CD14-positive monocyte (primary cell): Measurements from ENCODE around the gene SLIT3. TPM values are rescaled to one million over a fixed set of nuclear protein-coding genes. Genes with fewer than 3 reads are reported as not detected.

Experiments
- DNase-seq, 3 donors: peaks; one replicate each; pipeline ENCODE4 v3.0.0-alpha.2; 2011 to 2022
- H2AFZ ChIP-seq: 2 replicates; pipeline ENCODE4 v1.6.0; 2012; ENCODE audit warnings: mild to moderate bottlenecking, low read depth, low read length, inconsistent platforms; ENCODE audit not compliant: insufficient read depth, poor library complexity, severe bottlenecking
- H3K27ac ChIP-seq, 2 donors: 1 replicate in 1 of 2; 2 replicates in 1 of 2; pipeline ENCODE4 v1.5.1; 2012 to 2013; ENCODE audit warnings: low read length in 2 of 2, control low read depth in 1 of 2, inconsistent platforms in 1 of 2, low read depth in 1 of 2, mild to moderate bottlenecking in 1 of 2
- H3K27me3 ChIP-seq, 2 donors: one replicate each; pipeline versions ENCODE4 v1.6.0 to v1.6.1; 2011 to 2013; ENCODE audit warnings: low read length in 2 of 2; ENCODE audit not compliant: control insufficient read depth in 2 of 2, insufficient read depth in 2 of 2
- H3K36me3 ChIP-seq, 2 donors: replicated peaks in 1 of 2; 1 replicate in 1 of 2; 2 replicates in 1 of 2; pipeline versions ENCODE4 v1.5.1 to v1.6.1; 2012 to 2013; ENCODE audit warnings: low read length in 2 of 2, control low read depth in 1 of 2, inconsistent platforms in 1 of 2, mild to moderate bottlenecking in 1 of 2; ENCODE audit not compliant: insufficient read depth in 2 of 2, control insufficient read depth in 1 of 2
- H3K4me1 ChIP-seq, 2 donors: 1 replicate in 1 of 2; 2 replicates in 1 of 2; pipeline versions ENCODE4 v1.5.1 to v1.6.1; 2012 to 2013; ENCODE audit warnings: low read length in 2 of 2, control low read depth in 1 of 2, inconsistent platforms in 1 of 2, mild to moderate bottlenecking in 1 of 2, moderate library complexity in 1 of 2; ENCODE audit not compliant: insufficient read depth in 2 of 2, control insufficient read depth in 1 of 2
- H3K4me2 ChIP-seq: replicated peaks from 2 replicates; pipeline ENCODE3; 2012; ENCODE audit warnings: low read length, moderate library complexity, mild to moderate bottlenecking; ENCODE audit not compliant: poor library complexity, severe bottlenecking; ENCODE audit errors: extremely low read depth
- H3K4me3 ChIP-seq, 3 experiments: fragments of 200-600 bp in 1 of 3; sonication (generic) in 1 of 3; replicated peaks in 1 of 3; 1 replicate in 2 of 3; 2 replicates in 1 of 3; pipeline ENCODE4 v1.5.1; 2011 to 2013; ENCODE audit warnings: low read length in 3 of 3, mild to moderate bottlenecking in 3 of 3, control low read depth in 2 of 3, low read depth in 2 of 3, inconsistent platforms in 1 of 3, moderate library complexity in 1 of 3
- H3K79me2 ChIP-seq: 2 replicates; pipeline ENCODE4 v1.6.0; 2012; ENCODE audit warnings: mild to moderate bottlenecking, control low read depth, inconsistent platforms, low read length, moderate library complexity; ENCODE audit not compliant: insufficient read depth
- H3K9ac ChIP-seq: 2 replicates; pipeline ENCODE4 v1.6.0; 2017; ENCODE audit warnings: low read length, mild to moderate bottlenecking; ENCODE audit not compliant: insufficient read depth, poor library complexity, severe bottlenecking
- H3K9me3 ChIP-seq, 2 donors: replicated peaks in 1 of 2; 1 replicate in 1 of 2; 2 replicates in 1 of 2; pipeline versions ENCODE4 v1.5.1 to v1.6.1; 2012 to 2013; ENCODE audit warnings: low read length in 2 of 2, control low read depth in 1 of 2; ENCODE audit not compliant: control insufficient read depth in 1 of 2, insufficient read depth in 1 of 2
- H4K20me1 ChIP-seq: 2 replicates; pipeline ENCODE4 v1.6.0; 2012; ENCODE audit warnings: mild to moderate bottlenecking, low read length, control low read depth, moderate library complexity; ENCODE audit not compliant: insufficient read depth
- H3K27ac Mint-ChIP-seq, 7 donors: one replicate each; pipeline ENCODE4 v1.8.0; 2020; ENCODE audit warnings: mild to moderate bottlenecking in 7 of 7, mixed read lengths in 7 of 7, moderate library complexity in 6 of 7, inconsistent platforms in 2 of 7
- H3K27me3 Mint-ChIP-seq, 3 donors: one replicate each; pipeline ENCODE4 v1.8.0; 2021 to 2022; ENCODE audit warnings: low read depth in 3 of 3, mild to moderate bottlenecking in 3 of 3, mixed read lengths in 3 of 3, moderate library complexity in 3 of 3, inconsistent platforms in 1 of 3
- H3K36me3 Mint-ChIP-seq, 2 donors: one replicate each; pipeline ENCODE4 v1.8.0; 2020; ENCODE audit warnings: mixed read lengths in 2 of 2, inconsistent platforms in 1 of 2, mild to moderate bottlenecking in 1 of 2
- H3K4me1 Mint-ChIP-seq: one replicate; pipeline ENCODE4 v1.8.0; 2020; ENCODE audit warnings: mild to moderate bottlenecking, mixed read lengths
- H3K4me3 Mint-ChIP-seq, 2 donors: one replicate each; pipeline ENCODE4 v1.8.0; 2020; ENCODE audit warnings: mild to moderate bottlenecking in 2 of 2, mixed read lengths in 2 of 2, moderate library complexity in 1 of 2
- H3K9me3 Mint-ChIP-seq, 7 donors: one replicate each; pipeline ENCODE4 v1.8.0; 2020 to 2022; ENCODE audit warnings: mixed read lengths in 7 of 7, mild to moderate bottlenecking in 6 of 7, moderate library complexity in 6 of 7, inconsistent platforms in 2 of 7
- WGBS: methylation state at CpG from one replicate; pipeline ENCODE4 v1.1.5; 2013; ENCODE audit warnings: missing lambda C conversion rate; ENCODE audit not compliant: insufficient coverage; 5-methylcytosine and 5-hydroxymethylcytosine counted together
- intact Hi-C, 2 donors: fragments of 100-400 bp; cut with micrococcal nuclease; formaldehyde crosslinking; loops; one replicate each; pipeline versions ENCODE4 v1.15.0 to v1.15.1; 2023
- polyA plus RNA-seq, 3 donors: library from polyadenylated mRNA; depleted of rRNA in 1 of 3; unstranded in 2 of 3; stranded (reverse) in 1 of 3; fragments of 300-500 nt in 2 of 3; fragments of >200 nt in 1 of 3; fragmentation: Illumina TruSeq in 2 of 3; gene quantifications; 1 replicate in 2 of 3; 2 replicates in 1 of 3; pipeline ENCODE4 v1.2.3, GENCODE V29; 2012 to 2021
- TF ChIP-seq, protein P1 (sequence below): fragments of 200-600 bp; IDR thresholded peaks from one replicate; pipeline ENCODE4 v1.8.0; 2022; ENCODE audit warnings: antibody characterized with exemption, mild to moderate bottlenecking

SLIT3 gene
- polyA plus RNA-seq, 3 donors, result not detected

DNA sequence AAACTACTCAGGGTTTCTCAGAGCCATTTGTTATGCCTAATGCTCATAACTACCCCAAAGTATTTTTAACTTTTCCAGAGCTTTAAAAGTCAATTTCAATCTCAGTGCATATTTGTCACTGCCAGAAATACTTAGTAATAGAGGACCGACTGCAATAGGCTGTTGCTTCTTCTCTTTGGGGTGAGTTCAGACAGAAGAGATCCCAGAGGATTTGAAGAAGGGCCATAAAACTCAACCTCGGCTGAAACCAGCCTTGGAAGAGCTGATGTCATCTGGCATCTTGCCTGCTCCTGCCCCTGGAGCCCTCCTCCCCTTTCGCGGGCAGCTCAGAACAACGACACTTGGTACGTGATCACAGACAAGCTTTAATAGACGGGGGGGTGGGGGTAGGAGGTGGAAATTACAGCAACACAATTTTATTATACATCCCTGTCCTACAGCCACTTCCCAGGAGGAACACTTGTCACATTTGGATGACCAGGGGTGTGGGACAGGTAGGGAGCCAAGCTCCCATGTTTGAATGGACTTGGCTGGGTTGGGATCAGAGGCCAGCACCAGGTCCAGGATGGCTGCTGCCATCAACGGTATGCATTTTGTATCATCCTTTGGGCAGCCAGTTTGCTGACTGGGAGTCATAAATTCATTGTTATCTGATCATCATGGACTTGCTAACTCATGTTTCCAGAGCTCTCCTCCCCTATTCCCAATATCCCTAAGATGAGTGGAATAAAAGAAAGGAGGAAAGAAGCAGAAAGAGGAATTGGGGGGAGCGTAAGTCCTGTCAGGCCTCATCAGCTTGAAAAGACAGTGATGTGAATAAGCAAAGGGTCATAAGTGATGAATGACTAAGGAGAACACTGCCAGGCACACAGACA lies 535.2 kb downstream of the SLIT3 start:
- peaks cover 3 to 11% (median 6%) of the 10 kb centered on the region in 7 donors for H3K9me3 Mint-ChIP-seq
- H3K36me3 Mint-ChIP-seq, result no peaks in the 10 kb centered on the region
- Histone ChIP-seq H4K20me1 (no peaks in the 10 kb centered on the region), H3K27me3 (no peaks in the 10 kb centered on the region), H3K9me3 (peaks cover 0 to 7% of the 10 kb centered on the region in 2 donors), H3K27ac (no peak overlapping the region), H3K4me3 (no peak overlapping the region), H3K36me3 (no peaks in the 10 kb centered on the region), H3K4me2 (no peak overlapping the region), H3K9ac (no peak overlapping the region), H3K4me1 (no peaks in the 10 kb centered on the region), H3K79me2 (no peaks in the 10 kb centered on the region), H2AFZ (no peak overlapping the region)
- H3K27ac Mint-ChIP-seq, result no peak overlapping the region
- H3K4me3 Mint-ChIP-seq, result no peak overlapping the region
- H3K4me1 Mint-ChIP-seq, result no peaks in the 10 kb centered on the region
- H3K27me3 Mint-ChIP-seq, result peaks cover 0 to 4% (median 0%) of the 10 kb centered on the region in 3 donors
- WGBS, result 48% methylated on average over 2 of the region's 9 CpGs
- intact Hi-C loops, result no loop called here
- DNase-seq, result no peak
- TF ChIP-seq, protein P1, sequence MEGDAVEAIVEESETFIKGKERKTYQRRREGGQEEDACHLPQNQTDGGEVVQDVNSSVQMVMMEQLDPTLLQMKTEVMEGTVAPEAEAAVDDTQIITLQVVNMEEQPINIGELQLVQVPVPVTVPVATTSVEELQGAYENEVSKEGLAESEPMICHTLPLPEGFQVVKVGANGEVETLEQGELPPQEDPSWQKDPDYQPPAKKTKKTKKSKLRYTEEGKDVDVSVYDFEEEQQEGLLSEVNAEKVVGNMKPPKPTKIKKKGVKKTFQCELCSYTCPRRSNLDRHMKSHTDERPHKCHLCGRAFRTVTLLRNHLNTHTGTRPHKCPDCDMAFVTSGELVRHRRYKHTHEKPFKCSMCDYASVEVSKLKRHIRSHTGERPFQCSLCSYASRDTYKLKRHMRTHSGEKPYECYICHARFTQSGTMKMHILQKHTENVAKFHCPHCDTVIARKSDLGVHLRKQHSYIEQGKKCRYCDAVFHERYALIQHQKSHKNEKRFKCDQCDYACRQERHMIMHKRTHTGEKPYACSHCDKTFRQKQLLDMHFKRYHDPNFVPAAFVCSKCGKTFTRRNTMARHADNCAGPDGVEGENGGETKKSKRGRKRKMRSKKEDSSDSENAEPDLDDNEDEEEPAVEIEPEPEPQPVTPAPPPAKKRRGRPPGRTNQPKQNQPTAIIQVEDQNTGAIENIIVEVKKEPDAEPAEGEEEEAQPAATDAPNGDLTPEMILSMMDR, result no peak

DNA sequence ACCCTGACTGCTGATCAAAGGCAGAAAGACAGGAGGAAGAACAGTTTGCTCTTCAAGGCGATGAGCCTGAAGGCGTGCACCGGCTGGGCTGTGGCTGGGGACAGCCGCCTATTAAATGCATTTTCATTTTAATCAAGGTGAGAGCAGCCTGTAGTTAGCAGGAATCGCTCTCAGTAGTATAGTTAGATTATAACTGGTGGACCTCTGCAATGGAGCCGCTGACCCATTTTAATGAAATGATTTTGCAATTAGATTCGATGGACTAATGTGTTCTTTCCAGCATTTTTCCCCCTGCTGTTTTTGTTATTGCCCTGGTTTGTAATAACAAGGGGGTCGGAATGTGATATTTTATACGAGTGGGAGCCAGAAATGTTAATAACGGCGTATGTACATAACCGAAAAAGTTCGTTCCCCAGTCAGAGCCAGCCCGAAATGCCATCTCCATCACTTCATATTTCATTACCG lies 535.8 kb downstream of the SLIT3 start:
- WGBS, result 93% methylated on average over 9 of the region's 15 CpGs
- TF ChIP-seq, protein P1, result no peak
- H3K9me3 ChIP-seq, result peaks cover 0 to 7% of the 10 kb centered on the region in 2 donors
- H3K79me2 ChIP-seq, result no peaks in the 10 kb centered on the region
- Mint-ChIP-seq H3K27ac (no peak overlapping the region), H3K4me3 (no peak overlapping the region), H3K27me3 (peaks cover 0 to 4% (median 0%) of the 10 kb centered on the region in 3 donors), H3K36me3 (no peaks in the 10 kb centered on the region), H3K9me3 (peaks cover 3 to 12% (median 6%) of the 10 kb centered on the region in 7 donors), H3K4me1 (no peaks in the 10 kb centered on the region)
- H3K9ac ChIP-seq, result no peak overlapping the region
- no peaks in the 10 kb centered on the region for H3K4me1 ChIP-seq
- H3K27me3 ChIP-seq, result no peaks in the 10 kb centered on the region
- no peak overlapping the region for H3K4me2 ChIP-seq
- no peak overlapping the region for H3K4me3 ChIP-seq
- DNase-seq, result no peak
- no peaks in the 10 kb centered on the region for H4K20me1 ChIP-seq
- intact Hi-C loops, result no loop called here
- H3K27ac ChIP-seq, result no peak overlapping the region
- H3K36me3 ChIP-seq, result no peaks in the 10 kb centered on the region
- no peak overlapping the region for H2AFZ ChIP-seq
